ENCODE measurements around the gene CPNE9. TPM values are rescaled to one million over a fixed set of nuclear protein-coding genes. Genes with fewer than 3 reads are reported as not detected.
A peak's percentile ranks its signal among the peaks of the same experiment; 100 is the strongest.

The CPNE9 gene
- total RNA-seq, 1 experiment from 2014 or later = 3.5 TPM

DNA sequence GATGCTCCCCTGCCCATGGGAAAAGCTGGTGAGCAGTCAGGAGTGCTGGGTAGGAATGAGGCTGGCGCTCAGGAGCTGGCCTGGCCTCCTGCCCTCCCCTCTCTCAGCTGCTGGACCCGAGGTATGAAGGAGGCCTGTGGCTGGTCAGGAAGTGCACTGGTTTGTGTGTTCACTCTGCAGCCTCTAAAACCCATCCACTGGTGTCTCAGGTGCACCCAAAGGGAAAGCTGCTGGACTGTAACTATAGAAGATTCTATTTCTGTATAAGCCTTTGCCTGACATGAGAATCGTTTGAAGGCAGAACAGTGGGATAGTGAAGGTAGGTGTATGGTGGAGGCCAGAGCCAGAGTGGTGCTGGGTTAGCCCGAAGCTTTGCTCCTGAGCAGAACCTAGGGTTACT lies 5.7 kb upstream of the CPNE9 start:
- peaks cover 8% of the 10 kb centered on the region for H3K27me3 Mint-ChIP-seq (ENCODE audit: low read depth)
- H3K4me1 Mint-ChIP-seq = no peaks in the 10 kb centered on the region; a peak in 1 of 4 replicates
- H2AFZ ChIP-seq (ENCODE audit: low read length) = no peak overlapping the region
- no peak overlapping the region for H2BK20ac ChIP-seq (ENCODE audit: low read depth, low read length, poor library complexity, severe bottlenecking)
- H3K27ac ChIP-seq (ENCODE audit: insufficient read length, low read depth, low read length) = no peak overlapping the region
- H4K5ac ChIP-seq (ENCODE audit: insufficient read length, low read depth, low read length) = no peak overlapping the region
- no peaks in the 10 kb centered on the region for H3K4me1 ChIP-seq (ENCODE audit: insufficient read depth, low read length)
- H3K4ac ChIP-seq (ENCODE audit: low read depth, low read length) = no peak overlapping the region
- DNase-seq = no peak
- no peak overlapping the region for H2BK5ac ChIP-seq (ENCODE audit: insufficient read length, low read length)
- H3K23ac ChIP-seq (ENCODE audit: insufficient read length, low read depth, low read length) = no peak overlapping the region
- H3T11ph ChIP-seq (ENCODE audit: low read length) = no peak overlapping the region
- H3K36me3 Mint-ChIP-seq (ENCODE audit: insufficient read depth in 1 of 3, low read depth in 3 of 3) = peaks cover 0 to 22% (median 3%) of the 10 kb centered on the region in 3 experiments; a peak in 5 of 7 replicates
- H3K4me2 ChIP-seq (ENCODE audit: insufficient read depth, insufficient read length, low read length) = no peak overlapping the region
- no peak overlapping the region for H2BK12ac ChIP-seq (ENCODE audit: insufficient read length, low read depth, low read length)
- H3K56ac ChIP-seq (ENCODE audit: insufficient read length, low read depth, low read length) = no peak overlapping the region
- H2AK5ac ChIP-seq (ENCODE audit: insufficient read length, low read length) = no peak overlapping the region
- TF ChIP-seq, protein P1, sequence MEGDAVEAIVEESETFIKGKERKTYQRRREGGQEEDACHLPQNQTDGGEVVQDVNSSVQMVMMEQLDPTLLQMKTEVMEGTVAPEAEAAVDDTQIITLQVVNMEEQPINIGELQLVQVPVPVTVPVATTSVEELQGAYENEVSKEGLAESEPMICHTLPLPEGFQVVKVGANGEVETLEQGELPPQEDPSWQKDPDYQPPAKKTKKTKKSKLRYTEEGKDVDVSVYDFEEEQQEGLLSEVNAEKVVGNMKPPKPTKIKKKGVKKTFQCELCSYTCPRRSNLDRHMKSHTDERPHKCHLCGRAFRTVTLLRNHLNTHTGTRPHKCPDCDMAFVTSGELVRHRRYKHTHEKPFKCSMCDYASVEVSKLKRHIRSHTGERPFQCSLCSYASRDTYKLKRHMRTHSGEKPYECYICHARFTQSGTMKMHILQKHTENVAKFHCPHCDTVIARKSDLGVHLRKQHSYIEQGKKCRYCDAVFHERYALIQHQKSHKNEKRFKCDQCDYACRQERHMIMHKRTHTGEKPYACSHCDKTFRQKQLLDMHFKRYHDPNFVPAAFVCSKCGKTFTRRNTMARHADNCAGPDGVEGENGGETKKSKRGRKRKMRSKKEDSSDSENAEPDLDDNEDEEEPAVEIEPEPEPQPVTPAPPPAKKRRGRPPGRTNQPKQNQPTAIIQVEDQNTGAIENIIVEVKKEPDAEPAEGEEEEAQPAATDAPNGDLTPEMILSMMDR (conservative IDR thresholded peaks at IDR 0.05) = no peak
- no peaks in the 10 kb centered on the region; the same call in 1 of the 2 replicates for H3K27me3 ChIP-seq (ENCODE audit: insufficient read depth, low read length)
- H3K79me1 ChIP-seq (ENCODE audit: insufficient read depth, low read depth, low read length, poor library complexity, severe bottlenecking) = no peaks in the 10 kb centered on the region
- H3K14ac ChIP-seq (ENCODE audit: insufficient read depth, low read length) = no peak overlapping the region
- no peak overlapping the region for H3K18ac ChIP-seq (ENCODE audit: insufficient read length, low read depth, low read length)
- H3K27ac Mint-ChIP-seq = peak overlapping the region in 1 of 3 experiments; percentile 61; a peak in 1 of 7 replicates
- H2BK120ac ChIP-seq (ENCODE audit: low read depth, low read length, poor library complexity, severe bottlenecking) = no peak overlapping the region
- no peak overlapping the region for H3K9ac ChIP-seq (ENCODE audit: extremely low read depth, insufficient read length, low read length)
- H4K8ac ChIP-seq (replicated peaks; ENCODE audit: insufficient read length, low read depth, low read length) = no peak overlapping the region
- H4K20me1 ChIP-seq (ENCODE audit: control insufficient read depth, insufficient read depth, insufficient read length) = no peaks in the 10 kb centered on the region
- H4K91ac ChIP-seq (ENCODE audit: insufficient read length, low read depth, low read length) = no peak overlapping the region
- no peak overlapping the region for H3K4me3 Mint-ChIP-seq
- H3K23me2 ChIP-seq (ENCODE audit: insufficient read length, low read depth, low read length, poor library complexity, severe bottlenecking) = no peaks in the 10 kb centered on the region
- no peak overlapping the region for H2BK15ac ChIP-seq (ENCODE audit: low read depth, low read length)
- H3K79me2 ChIP-seq (ENCODE audit: insufficient read depth, low read length) = no peaks in the 10 kb centered on the region
- WGBS (ENCODE audit: extremely low coverage, insufficient read length, low lambda C conversion rate) = no CpG with 5 or more reads among the region's 4 CpGs
- no peaks in the 10 kb centered on the region for H3K9me3 ChIP-seq (ENCODE audit: control insufficient read depth, low read depth, low read length)
- H3K9me3 Mint-ChIP-seq = no peaks in the 10 kb centered on the region

Data from H9 (cell line).